ENCODE data around the gene SEC61G. TPM values are rescaled to one million over a fixed set of nuclear protein-coding genes. Genes with fewer than 3 reads are reported as not detected.

The SEC61G gene
- 192 and 201 TPM in 2 replicates for total RNA-seq

GRCh38 chr7:54758702-54759592 is at the start of gene SEC61G:
Gene SEC61G, minus strand, starts transcription at chr7:54759211. Its CDS starts 1,623 bp downstream, at chr7:54757588.

Other genes with a start within 250 kb of the SEC61G start
- not detected in 2 replicates for gene VSTM2A, start 216.8 kb downstream of the SEC61G start, total RNA-seq

All from aortic smooth muscle cell (primary cell).